Kidney (tissue), 14 donors: ENCODE data around the gene CYCS. TPM values are rescaled to one million over a fixed set of nuclear protein-coding genes. Genes with fewer than 3 reads are reported as not detected.

Experiments used
- DNase-seq, 5 donors: peaks; one replicate each; pipeline ENCODE4 v3.0.0-alpha.2; 2013 to 2020
- FAIRE-seq: peaks from 2 replicates; lab custom pipeline; 2012; peaks lifted over from hg19 to GRCh38; lab: Jason Lieb, UNC
- H3K27ac ChIP-seq, 2 donors: one replicate each; pipeline ENCODE4 v1.7.0; 2013; ENCODE audit warnings: low read depth in 2 of 2, low read length in 2 of 2, inconsistent platforms in 1 of 2
- H3K27me3 ChIP-seq: one replicate; pipeline ENCODE4 v1.7.1; 2013; ENCODE audit warnings: low read length, inconsistent platforms; ENCODE audit not compliant: control insufficient read depth, insufficient read depth
- H3K36me3 ChIP-seq, 3 donors: one replicate each; pipeline versions ENCODE4 v1.7.0 to v1.7.1; 2013; ENCODE audit warnings: low read length in 3 of 3, control low read depth in 1 of 3, inconsistent platforms in 1 of 3; ENCODE audit not compliant: insufficient read depth in 3 of 3, control insufficient read depth in 2 of 3
- H3K4me1 ChIP-seq, 3 donors: one replicate each; pipeline versions ENCODE4 v1.7.0 to v1.7.1; 2013; ENCODE audit warnings: low read length in 3 of 3, inconsistent platforms in 1 of 3, low read depth in 1 of 3; ENCODE audit not compliant: control insufficient read depth in 2 of 3, insufficient read depth in 2 of 3
- H3K4me3 ChIP-seq, 3 donors: one replicate each; pipeline versions ENCODE4 v1.7.0 to v1.8.1; 2013; ENCODE audit warnings: low read length in 3 of 3, control low read depth in 1 of 3, inconsistent platforms in 1 of 3
- H3K9ac ChIP-seq, 3 donors: one replicate each; pipeline versions ENCODE4 v1.7.0 to v1.7.1; 2013; ENCODE audit warnings: low read length in 3 of 3, control low read depth in 1 of 3, inconsistent platforms in 1 of 3
- H3K9me3 ChIP-seq, 3 donors: one replicate each; pipeline versions ENCODE4 v1.7.0 to v1.7.1; 2013; ENCODE audit warnings: low read length in 3 of 3, control low read depth in 1 of 3, inconsistent platforms in 1 of 3; ENCODE audit not compliant: control insufficient read depth in 2 of 3, insufficient read depth in 1 of 3
- CTCF ChIP-seq: IDR thresholded peaks from 3 replicates; pipeline ENCODE4 v1.5.1; 2012; ENCODE audit warnings: mild to moderate bottlenecking, moderate library complexity, borderline replicate concordance; ENCODE audit not compliant: insufficient read depth; ENCODE audit errors: extremely low read depth
- intact Hi-C: fragments of 100-400 bp; cut with DNase I; formaldehyde crosslinking; loops from one replicate; pipeline ENCODE4 v1.11.1; 2022
- polyA plus RNA-seq: library from polyadenylated mRNA; stranded (reverse); fragments of 350-450 nt; fragmentation: Illumina TruSeq; extraction: RNeasy Lipid Tissue Mini Kit (QIAGEN cat#74804); gene quantifications from one replicate; pipeline ENCODE4 v1.2.3, GENCODE V29; 2014; ENCODE audit warnings: low read depth, low replicate concordance; ENCODE audit not compliant: insufficient read depth
- total RNA-seq: library from RNA; stranded (reverse); fragmentation: NEBNext Ultra II Directional; extraction: Animal tissue kit (Norgen Biotek cat#: 25700); gene quantifications from one replicate; pipeline ENCODE4 v1.2.1, GENCODE V29; 2021
- donor health status: control.
- donor health status: control.
- donor health status: control.
- donor health status: control.
- donor health status: control.
- donor health status: DM: yes; HTN: yes; CAD: no.
- donor health status: Normal renal cell carcinoma (clear cell type).

CYCS gene
- total and polyA plus RNA-seq, 2 donors from 2014 or later, result 94.3 to 239 TPM

- Histone ChIP-seq H3K4me3 (no peak overlapping the region), H3K9me3 (no peaks in the 10 kb centered on the region), H3K9ac (no peak overlapping the region), H3K27me3 (no peaks in the 10 kb centered on the region), H3K4me1 (no peaks in the 10 kb centered on the region), H3K36me3 (no peaks in the 10 kb centered on the region), H3K27ac (no peak overlapping the region)
- intact Hi-C loops, result no loop called here
- no peak for TF ChIP-seq CTCF
- DNase-seq, result no peak
- no peak for FAIRE-seq
Measured at GRCh38 chr7:25103773-25104172, 21.3 kb downstream of the CYCS start.

DNA sequence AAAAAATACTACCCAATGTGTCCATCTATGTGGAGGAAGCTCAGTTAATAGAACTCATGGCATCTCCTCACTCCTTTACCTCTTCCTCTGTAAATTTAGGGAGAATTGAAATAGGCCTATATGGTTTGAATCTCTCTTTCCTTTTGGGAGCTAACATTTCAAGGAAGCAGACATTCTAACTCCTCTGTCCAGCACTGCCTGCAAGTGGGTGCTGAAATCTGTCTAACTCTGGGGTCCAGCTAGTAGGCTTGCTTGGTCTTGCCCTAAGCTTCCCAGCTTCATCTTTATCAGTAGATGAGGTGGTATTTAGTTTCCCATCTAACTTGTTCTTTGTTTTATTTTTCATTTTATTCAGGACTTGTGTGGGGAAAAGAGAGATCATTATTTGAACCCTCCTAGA is 23.2 kb downstream of the CYCS start:
- no peak overlapping the region for H3K27ac ChIP-seq
- no peak for TF ChIP-seq CTCF
- no peaks in the 10 kb centered on the region for H3K9me3 ChIP-seq
- H3K4me3 ChIP-seq, result no peak overlapping the region
- FAIRE-seq, result no peak
- DNase-seq, result no peak
- no peaks in the 10 kb centered on the region for H3K4me1 ChIP-seq
- intact Hi-C loops, result no loop called here
- no peak overlapping the region for H3K9ac ChIP-seq
- H3K36me3 ChIP-seq, result no peaks in the 10 kb centered on the region
- no peaks in the 10 kb centered on the region for H3K27me3 ChIP-seq

DNA sequence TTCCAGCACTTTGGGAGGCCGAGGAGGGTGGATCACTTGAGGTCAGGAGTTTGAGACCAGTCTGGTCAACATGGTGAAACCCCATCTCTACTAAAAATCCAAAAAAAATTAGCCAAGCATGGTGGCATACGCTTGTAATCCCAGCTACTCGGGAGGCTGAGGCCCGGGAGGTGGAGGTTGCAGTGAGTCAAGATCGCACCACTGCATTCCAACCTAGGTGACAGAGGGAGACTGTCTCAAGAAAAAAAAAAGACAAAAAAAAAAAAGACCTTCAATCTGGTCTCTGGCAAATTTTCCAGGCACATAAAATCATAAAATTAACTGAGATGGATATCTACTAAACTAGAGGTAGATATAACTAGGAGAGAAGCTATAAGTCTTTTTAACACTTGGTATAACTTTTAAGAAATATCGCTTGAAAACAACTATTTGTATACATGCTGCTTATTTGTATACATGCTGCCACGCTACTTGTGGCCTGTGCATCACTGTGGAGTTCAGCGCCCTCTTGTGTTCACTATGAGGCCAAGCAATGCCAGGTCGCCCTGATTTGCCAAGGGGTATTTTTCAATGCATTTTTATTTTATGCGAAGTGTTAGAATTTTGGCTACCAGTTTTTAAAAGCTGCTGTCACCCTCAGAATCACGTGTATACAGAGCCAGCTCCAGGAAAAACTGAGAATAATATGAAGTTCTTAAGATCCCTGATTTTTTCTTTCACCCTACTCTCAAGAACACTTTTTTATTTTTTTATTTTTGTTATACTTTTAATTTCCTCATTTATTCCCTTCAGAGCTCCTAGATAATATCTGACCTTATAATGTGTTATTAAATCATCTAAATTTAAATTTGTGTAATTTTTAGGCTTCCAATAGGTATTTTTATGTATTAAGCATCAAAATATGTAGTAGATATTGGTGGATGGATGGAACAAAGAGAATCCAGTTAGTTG is 26.7 kb downstream of the CYCS start:
- H3K4me1 ChIP-seq, result peaks cover 0 to 2% (median 0%) of the 10 kb centered on the region in 3 donors
- FAIRE-seq, result peak; percentile 51
- no peak overlapping the region for H3K4me3 ChIP-seq
- TF ChIP-seq CTCF, result peak; percentile 82
- H3K36me3 ChIP-seq, result no peaks in the 10 kb centered on the region
- no peaks in the 10 kb centered on the region for H3K9me3 ChIP-seq
- H3K27me3 ChIP-seq, result no peaks in the 10 kb centered on the region
- peak in 4 of 5 donors; percentile 40 to 64 (median 48) for DNase-seq
- H3K27ac ChIP-seq, result no peak overlapping the region
- intact Hi-C loops, result no loop called here
- no peak overlapping the region for H3K9ac ChIP-seq
